Effector CD8-positive, alpha-beta T cell (primary cell): ENCODE results near the gene TMEM11.
A peak's percentile ranks its signal among the peaks of the same experiment; 100 is the strongest.

ENCODE experiments used
- DNase-seq: peaks from one replicate; lab custom pipeline; 2025; lab: John Stamatoyannopoulos, UW
- total RNA-seq, 4 experiments: gene quantifications; one replicate each; lab custom pipeline; 2026; lab: John Stamatoyannopoulos, UW

Gene TMEM11
- 15.0 to 26.4 (median 16.6) reads per million in 4 experiments for total RNA-seq

- DNase-seq: peak; percentile 89
These were observed at the start of gene TMEM11 for GRCh38 chr17:21214015-21214776. TMEM11 (minus strand) TSS chr17:21214161; CDS start chr17:21214152, 9 bp downstream.

- DNase-seq: no peak
These were observed 49.4 kb upstream of the TMEM11 start for GRCh38 chr17:21263376-21263775.

- DNase-seq: no peak
These were observed 48.5 kb upstream of the TMEM11 start for GRCh38 chr17:21262259-21262993.

GRCh38 chr17:21258593-21258992 is 44.6 kb upstream of the TMEM11 start:
- DNase-seq: no peak

- no peak for DNase-seq
These were observed 39.9 kb upstream of the TMEM11 start for GRCh38 chr17:21253646-21254441.

- DNase-seq: peak; percentile 75
These were observed 39.1 kb upstream of the TMEM11 start, which contains the start of gene NATD1 for GRCh38 chr17:21252796-21253645. NATD1 (minus strand) TSS chr17:21253410; CDS start chr17:21253264, 146 bp downstream.

GRCh38 chr17:21252289-21252795 is 38.4 kb upstream of the TMEM11 start:
- DNase-seq: no peak

GRCh38 chr17:21251337-21252010 is 37.5 kb upstream of the TMEM11 start:
- DNase-seq: no peak

- no peak for DNase-seq
These were observed 36.9 kb upstream of the TMEM11 start for GRCh38 chr17:21250854-21251253.

- no peak for DNase-seq
These were observed 36.2 kb upstream of the TMEM11 start for GRCh38 chr17:21249920-21250703.

GRCh38 chr17:21249086-21249795 is 35.3 kb upstream of the TMEM11 start:
- DNase-seq: no peak

- DNase-seq: no peak
These were observed 34.5 kb upstream of the TMEM11 start for GRCh38 chr17:21248500-21248899.

- DNase-seq: no peak
These were observed 33.7 kb upstream of the TMEM11 start for GRCh38 chr17:21247552-21248258.

GRCh38 chr17:21246698-21247097 is 32.7 kb upstream of the TMEM11 start:
- no peak for DNase-seq

- no peak for DNase-seq
These were observed 31.7 kb upstream of the TMEM11 start for GRCh38 chr17:21245639-21246084.

- no peak for DNase-seq
These were observed 29.7 kb upstream of the TMEM11 start for GRCh38 chr17:21243516-21244303.

GRCh38 chr17:21242780-21243515 is 29.0 kb upstream of the TMEM11 start:
- no peak for DNase-seq
